Upper lobe of left lung (tissue), 4 donors: ENCODE data around the gene DPP6.

Experiments
- POLR2A ChIP-seq, 4 donors: fragments of 450-650 bp; IDR thresholded peaks; one replicate each; pipeline ENCODE4 v1.5.1; 2016 to 2017; ENCODE audit warnings: antibody characterized with exemption in 4 of 4, mild to moderate bottlenecking in 2 of 4
- POLR2AphosphoS5 ChIP-seq, 2 donors: sonication (generic); formaldehyde crosslinking; IDR thresholded peaks; one replicate each; pipeline ENCODE4 v1.5.1; 2017; ENCODE audit warnings: antibody characterized with exemption in 2 of 2
- TF ChIP-seq, protein P1 (sequence below), 6 experiments: fragments of 450-650 bp in 4 of 6; fragments of 200-600 bp in 2 of 6; sonication (generic) in 2 of 6; IDR thresholded peaks; one replicate each; pipeline ENCODE4 v1.5.1; 2016 to 2019; ENCODE audit warnings: antibody characterized with exemption in 6 of 6

DNA sequence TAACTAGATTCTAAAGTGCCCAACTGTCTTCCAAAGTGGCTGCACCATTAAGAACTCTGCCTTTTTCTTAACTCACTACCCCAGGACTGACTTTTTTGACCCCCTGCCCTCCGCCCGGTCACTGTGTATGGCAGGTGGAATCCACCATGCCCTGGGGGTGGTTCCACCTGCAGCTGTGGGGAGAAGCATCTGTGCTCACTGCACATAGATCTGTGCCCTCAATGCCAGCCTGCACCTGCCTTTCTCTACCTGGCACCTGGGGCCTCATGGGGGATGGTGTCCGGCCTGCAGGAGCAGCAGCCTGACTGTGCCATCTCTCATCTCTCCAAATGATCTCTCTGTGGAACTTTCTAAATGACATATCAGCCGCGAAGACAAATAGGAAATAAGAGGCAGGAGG, 597.2 kb downstream of the DPP6 start:
- no peak for TF ChIP-seq POLR2A (IDR thresholded peaks at IDR 0.05)
- TF ChIP-seq, protein P1, sequence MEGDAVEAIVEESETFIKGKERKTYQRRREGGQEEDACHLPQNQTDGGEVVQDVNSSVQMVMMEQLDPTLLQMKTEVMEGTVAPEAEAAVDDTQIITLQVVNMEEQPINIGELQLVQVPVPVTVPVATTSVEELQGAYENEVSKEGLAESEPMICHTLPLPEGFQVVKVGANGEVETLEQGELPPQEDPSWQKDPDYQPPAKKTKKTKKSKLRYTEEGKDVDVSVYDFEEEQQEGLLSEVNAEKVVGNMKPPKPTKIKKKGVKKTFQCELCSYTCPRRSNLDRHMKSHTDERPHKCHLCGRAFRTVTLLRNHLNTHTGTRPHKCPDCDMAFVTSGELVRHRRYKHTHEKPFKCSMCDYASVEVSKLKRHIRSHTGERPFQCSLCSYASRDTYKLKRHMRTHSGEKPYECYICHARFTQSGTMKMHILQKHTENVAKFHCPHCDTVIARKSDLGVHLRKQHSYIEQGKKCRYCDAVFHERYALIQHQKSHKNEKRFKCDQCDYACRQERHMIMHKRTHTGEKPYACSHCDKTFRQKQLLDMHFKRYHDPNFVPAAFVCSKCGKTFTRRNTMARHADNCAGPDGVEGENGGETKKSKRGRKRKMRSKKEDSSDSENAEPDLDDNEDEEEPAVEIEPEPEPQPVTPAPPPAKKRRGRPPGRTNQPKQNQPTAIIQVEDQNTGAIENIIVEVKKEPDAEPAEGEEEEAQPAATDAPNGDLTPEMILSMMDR (IDR thresholded peaks at IDR 0.05) = no peak
- TF ChIP-seq POLR2AphosphoS5 (IDR thresholded peaks at IDR 0.05) = no peak
